B cell (primary cell): Measurements from ENCODE around the gene VPS8. TPM values are rescaled to one million over a fixed set of nuclear protein-coding genes. Genes with fewer than 3 reads are reported as not detected.
"Not testable (repeated sequence)": the region's sequence is repeated elsewhere in the genome, so short reads cannot be mapped to it uniquely, and the experiment has no call there.

Experiments
- ATAC-seq: fragments of 200-7000 bp; cut with Tn5 transposase; one replicate; pipeline ENCODE4 v1.10.0; 2021; ENCODE audit warnings: low read depth, mild to moderate bottlenecking, moderate number of reproducible peaks, moderate library complexity
- CTCF ChIA-PET: fragments of 350-600 bp; sonication (Branson Sonifier 250); formaldehyde crosslinking; loops from one replicate; lab custom pipeline; 2021; ENCODE audit warnings: antibody characterized with exemption, inconsistent platforms; lab: Charles Lee
- POLR2A ChIA-PET: fragments of 350-600 bp; sonication (Branson Sonifier 250); formaldehyde crosslinking; loops from one replicate; lab custom pipeline; 2021; ENCODE audit warnings: antibody characterized with exemption; lab: Charles Lee
- DNase-seq: peaks from one replicate; pipeline ENCODE4 v3.0.0; 2013
- H2AFZ ChIP-seq: 2 replicates; pipeline ENCODE4 v1.6.1; 2012; ENCODE audit warnings: mild to moderate bottlenecking, low read depth, low read length; ENCODE audit not compliant: insufficient read depth, poor library complexity, severe bottlenecking
- H3K27ac ChIP-seq, 2 donors: 1 replicate in 1 of 2; 2 replicates in 1 of 2; pipeline ENCODE4 v1.5.1; 2012 to 2013; ENCODE audit warnings: low read length in 2 of 2, mild to moderate bottlenecking in 2 of 2, moderate library complexity in 1 of 2
- H3K27me3 ChIP-seq, 4 experiments: fragments of 200-600 bp in 1 of 4; sonication (generic) in 1 of 4; replicated peaks in 1 of 4; 1 replicate in 2 of 4; 2 replicates in 2 of 4; pipeline versions ENCODE4 v1.6.1 to v1.7.0; 2013 to 2016; ENCODE audit warnings: low read length in 3 of 4, mild to moderate bottlenecking in 2 of 4, mixed read lengths in 1 of 4, moderate library complexity in 1 of 4; ENCODE audit not compliant: insufficient read depth in 4 of 4, control insufficient read depth in 3 of 4; ENCODE audit errors: control extremely low read depth in 1 of 4
- H3K36me3 ChIP-seq, 2 experiments: replicated peaks in 1 of 2; 1 replicate in 1 of 2; 2 replicates in 1 of 2; pipeline versions ENCODE4 v1.6.1 to v1.7.1; 2013; ENCODE audit warnings: low read length in 1 of 2; ENCODE audit not compliant: insufficient read depth in 2 of 2, control insufficient read depth in 1 of 2; ENCODE audit errors: control extremely low read depth in 1 of 2, extremely low read depth in 1 of 2
- H3K4me1 ChIP-seq, 2 donors: fragments of 200-600 bp in 1 of 2; sonication (generic) in 1 of 2; 1 replicate in 1 of 2; 2 replicates in 1 of 2; pipeline versions ENCODE4 v1.5.1 to v1.6.1; 2013 to 2017; ENCODE audit warnings: low read length in 2 of 2; ENCODE audit not compliant: control insufficient read depth in 2 of 2, insufficient read depth in 2 of 2
- H3K4me2 ChIP-seq: replicated peaks from 2 replicates; pipeline ENCODE3; 2012; ENCODE audit warnings: mild to moderate bottlenecking, low read depth, low read length; ENCODE audit not compliant: poor library complexity, severe bottlenecking
- H3K4me3 ChIP-seq, 5 experiments: fragments of 200-600 bp in 1 of 5; sonication (generic) in 1 of 5; 1 replicate in 3 of 5; 2 replicates in 2 of 5; pipeline versions ENCODE4 v1.5.1 to v1.7.0; 2011 to 2016; ENCODE audit warnings: low read length in 4 of 5, mild to moderate bottlenecking in 4 of 5, low read depth in 2 of 5, control low read depth in 1 of 5, moderate library complexity in 1 of 5; ENCODE audit not compliant: insufficient read depth in 1 of 5; ENCODE audit errors: control extremely low read depth in 1 of 5, extremely low read depth in 1 of 5
- H3K79me2 ChIP-seq: fragments of 200-600 bp; sonication (generic); one replicate; pipeline ENCODE4 v1.6.0; 2016; ENCODE audit warnings: low read length; ENCODE audit not compliant: control insufficient read depth, insufficient read depth
- H3K9ac ChIP-seq: fragments of 200-600 bp; sonication (generic); 2 replicates; pipeline ENCODE4 v1.6.1; 2017; ENCODE audit warnings: mild to moderate bottlenecking, low read length, moderate library complexity
- H3K9me3 ChIP-seq, 3 donors: one replicate each; pipeline versions ENCODE4 v1.6.1 to v1.7.1; 2013; ENCODE audit warnings: low read length in 2 of 3; ENCODE audit not compliant: control insufficient read depth in 2 of 3, insufficient read depth in 1 of 3; ENCODE audit errors: control extremely low read depth in 1 of 3
- H4K20me1 ChIP-seq: 2 replicates; pipeline ENCODE4 v1.6.0; 2012; ENCODE audit warnings: mild to moderate bottlenecking, low read length; ENCODE audit not compliant: insufficient read depth, control insufficient read depth, poor library complexity, severe bottlenecking
- H3K27ac Mint-ChIP-seq: one replicate; pipeline ENCODE4 v1.8.0; 2021; ENCODE audit warnings: mixed read lengths
- H3K27me3 Mint-ChIP-seq: one replicate; pipeline ENCODE4 v1.8.0; 2021; ENCODE audit warnings: mixed read lengths
- H3K4me1 Mint-ChIP-seq: one replicate; pipeline ENCODE4 v1.8.0; 2021; ENCODE audit warnings: mixed read lengths
- H3K4me3 Mint-ChIP-seq: one replicate; pipeline ENCODE4 v1.8.0; 2021; ENCODE audit warnings: mixed read lengths
- H3K9me3 Mint-ChIP-seq: one replicate; pipeline ENCODE4 v1.8.0; 2022; ENCODE audit warnings: mixed read lengths; ENCODE audit not compliant: insufficient read depth
- EZH2 ChIP-seq: IDR thresholded peaks from 2 replicates; pipeline ENCODE4 v1.6.1; 2012; ENCODE audit warnings: borderline replicate concordance, low read depth, mild to moderate bottlenecking, moderate library complexity, low read length; ENCODE audit not compliant: insufficient read depth, poor library complexity, severe bottlenecking
- WGBS: methylation state at CpG from one replicate; pipeline ENCODE4 v1.1.5; 2013; ENCODE audit warnings: missing lambda C conversion rate; ENCODE audit not compliant: insufficient coverage; 5-methylcytosine and 5-hydroxymethylcytosine counted together
- intact Hi-C: fragments of 100-400 bp; cut with micrococcal nuclease; formaldehyde crosslinking; loops from one replicate; pipeline ENCODE4 v1.10.0; 2022
- polyA plus RNA-seq: library from polyadenylated mRNA; depleted of rRNA; stranded (reverse); fragments of >200 nt; gene quantifications from 2 replicates; pipeline ENCODE4 v1.2.3, GENCODE V29; 2012
- total RNA-seq, 2 donors: library from RNA; stranded (reverse); fragments of 120-200 nt in 1 of 2; gene quantifications; 1 replicate in 1 of 2; 2 replicates in 1 of 2; pipeline versions ENCODE4 v1.2.3 to v1.2.4, GENCODE V29; 2013 to 2022
- TF ChIP-seq, protein P1 (sequence below): fragments of 200-600 bp; IDR thresholded peaks from one replicate; pipeline ENCODE4 v1.8.0; 2022; ENCODE audit warnings: antibody characterized with exemption, mild to moderate bottlenecking

Gene VPS8
- total and polyA plus RNA-seq, 2 donors (not counting 1 experiment from before 2014, with no cell fraction given) = 18.3 to 95.6 TPM

DNA sequence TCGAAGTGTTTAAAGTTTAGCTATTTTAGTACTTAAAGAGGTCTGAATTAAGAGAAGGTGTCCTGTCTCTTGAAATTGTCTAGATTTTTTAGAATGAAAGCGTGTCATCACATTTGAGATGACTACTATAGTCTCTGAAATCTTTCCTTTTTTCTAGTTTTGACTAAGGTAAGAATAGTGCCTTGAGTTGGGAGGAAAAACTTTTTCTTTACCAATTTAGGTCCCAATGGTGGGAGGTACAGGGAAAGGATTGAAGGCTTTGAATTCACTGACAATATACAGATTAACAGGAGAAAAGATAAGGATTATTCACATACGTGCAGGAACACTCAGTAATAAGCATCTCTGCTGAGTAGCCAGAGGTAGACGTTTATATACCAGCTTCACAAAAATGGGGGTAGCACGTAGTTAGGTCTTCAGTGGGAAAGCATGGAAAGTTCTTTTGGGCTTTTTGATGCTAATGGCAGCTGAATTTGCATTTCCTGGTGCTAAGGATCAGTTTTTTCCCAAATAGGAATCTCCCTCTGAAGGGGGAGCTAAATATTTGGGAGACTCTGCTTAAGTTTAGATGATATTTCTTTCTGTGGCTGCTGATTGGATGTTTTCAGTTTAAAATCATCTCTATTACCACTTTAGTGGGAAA lies 88.1 kb downstream of the VPS8 start:
- ChIA-PET POLR2A (no interaction called here), CTCF (interaction anchor here (1.4 kb wide), 1 partner anchor 28 kb away, joined by 3 read pairs; no protein-coding TSS in a partner anchor)
- no peaks in the 10 kb centered on the region for H3K27me3 ChIP-seq
- Mint-ChIP-seq H3K9me3 (peaks cover under 1% of the 10 kb centered on the region), H3K4me3 (no peak overlapping the region), H3K27ac (no peak overlapping the region), H3K27me3 (no peaks in the 10 kb centered on the region), H3K4me1 (no peaks in the 10 kb centered on the region)
- no peak overlapping the region for H3K4me2 ChIP-seq
- intact Hi-C loops = no loop called here
- no peaks in the 10 kb centered on the region for H3K79me2 ChIP-seq
- DNase-seq (no peak), ATAC-seq (no peak)
- 92% methylated on average over 2 of the region's 5 CpGs for WGBS
- no peaks in the 10 kb centered on the region for H3K4me1 ChIP-seq
- no peak overlapping the region for H3K9ac ChIP-seq
- peaks cover 6 to 8% of the 10 kb centered on the region in 2 experiments for H3K36me3 ChIP-seq
- no peaks in the 10 kb centered on the region for H4K20me1 ChIP-seq
- no peak overlapping the region for H2AFZ ChIP-seq
- no peak for TF ChIP-seq EZH2
- TF ChIP-seq, protein P1, sequence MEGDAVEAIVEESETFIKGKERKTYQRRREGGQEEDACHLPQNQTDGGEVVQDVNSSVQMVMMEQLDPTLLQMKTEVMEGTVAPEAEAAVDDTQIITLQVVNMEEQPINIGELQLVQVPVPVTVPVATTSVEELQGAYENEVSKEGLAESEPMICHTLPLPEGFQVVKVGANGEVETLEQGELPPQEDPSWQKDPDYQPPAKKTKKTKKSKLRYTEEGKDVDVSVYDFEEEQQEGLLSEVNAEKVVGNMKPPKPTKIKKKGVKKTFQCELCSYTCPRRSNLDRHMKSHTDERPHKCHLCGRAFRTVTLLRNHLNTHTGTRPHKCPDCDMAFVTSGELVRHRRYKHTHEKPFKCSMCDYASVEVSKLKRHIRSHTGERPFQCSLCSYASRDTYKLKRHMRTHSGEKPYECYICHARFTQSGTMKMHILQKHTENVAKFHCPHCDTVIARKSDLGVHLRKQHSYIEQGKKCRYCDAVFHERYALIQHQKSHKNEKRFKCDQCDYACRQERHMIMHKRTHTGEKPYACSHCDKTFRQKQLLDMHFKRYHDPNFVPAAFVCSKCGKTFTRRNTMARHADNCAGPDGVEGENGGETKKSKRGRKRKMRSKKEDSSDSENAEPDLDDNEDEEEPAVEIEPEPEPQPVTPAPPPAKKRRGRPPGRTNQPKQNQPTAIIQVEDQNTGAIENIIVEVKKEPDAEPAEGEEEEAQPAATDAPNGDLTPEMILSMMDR = no peak
- no peak overlapping the region for H3K27ac ChIP-seq
- peaks cover 0 to 2% (median 1%) of the 10 kb centered on the region in 3 donors for H3K9me3 ChIP-seq
- H3K4me3 ChIP-seq = no peak overlapping the region

DNA sequence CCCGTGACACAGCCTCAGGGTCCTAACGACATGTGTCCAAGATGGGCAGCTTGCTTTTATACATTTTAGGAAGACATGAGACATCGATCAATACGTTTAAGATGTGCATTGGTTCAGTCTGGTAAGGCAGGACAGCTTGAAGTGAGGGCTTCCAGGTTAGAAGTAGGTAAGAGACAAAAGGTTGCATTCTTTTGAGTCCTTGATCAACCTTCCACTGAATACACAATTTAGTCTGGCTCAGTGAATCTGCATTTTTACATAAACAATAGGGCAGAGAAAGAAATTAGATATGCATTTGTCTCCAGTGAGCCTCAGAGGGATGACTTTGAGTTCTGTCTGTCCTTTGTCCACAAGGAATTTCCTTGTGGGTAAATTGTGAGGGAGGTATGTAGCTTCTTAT lies 95.1 kb downstream of the VPS8 start:
- H3K27me3 Mint-ChIP-seq, H3K4me2 ChIP-seq, H3K4me1 Mint-ChIP-seq, H3K27me3 ChIP-seq, H3K9me3 ChIP-seq, POLR2A ChIA-PET, H2AFZ ChIP-seq, intact Hi-C loops, H3K36me3 ChIP-seq, H3K4me3 Mint-ChIP-seq, H3K4me1 ChIP-seq, H3K27ac Mint-ChIP-seq, H3K79me2 ChIP-seq, ATAC-seq, H3K9me3 Mint-ChIP-seq, DNase-seq, H3K27ac ChIP-seq, H3K4me3 ChIP-seq, H3K9ac ChIP-seq, H4K20me1 ChIP-seq, CTCF ChIA-PET: not testable (repeated sequence)
- WGBS = 100% methylated on average over 4 of the region's 4 CpGs
